Keratinocyte (primary cell): Measurements from ENCODE around the gene IGF1R. TPM values are rescaled to one million over a fixed set of nuclear protein-coding genes. Genes with fewer than 3 reads are reported as not detected.

Experiments
- DNase-seq: peaks from one replicate; pipeline ENCODE4 v3.0.0-alpha.2; 2011; ENCODE audit warnings: low read depth, missing footprints, low spot score
- FAIRE-seq: peaks from 2 replicates; lab custom pipeline; 2011; peaks lifted over from hg19 to GRCh38; lab: Jason Lieb, UNC
- H2AFZ ChIP-seq: 2 replicates; pipeline ENCODE4 v1.6.0; 2012; ENCODE audit warnings: low read length, control low read depth, inconsistent platforms; ENCODE audit not compliant: control insufficient read depth
- H3K27ac ChIP-seq: 2 replicates; pipeline ENCODE4 v1.5.1; 2011; ENCODE audit warnings: low read length; ENCODE audit not compliant: control insufficient read depth, insufficient read depth
- H3K27me3 ChIP-seq: 3 replicates; pipeline ENCODE4 v1.6.0; 2011; ENCODE audit warnings: low read length; ENCODE audit not compliant: control insufficient read depth, insufficient read depth; ENCODE audit errors: extremely low read depth
- H3K36me3 ChIP-seq, 2 experiments: 2 replicates in 1 of 2; 3 replicates in 1 of 2; pipeline ENCODE4 v1.5.1; 2011; ENCODE audit warnings: low read length in 2 of 2, mild to moderate bottlenecking in 1 of 2; ENCODE audit not compliant: control insufficient read depth in 2 of 2, insufficient read depth in 2 of 2; ENCODE audit errors: extremely low read depth in 1 of 2
- H3K4me1 ChIP-seq: 3 replicates; pipeline ENCODE4 v1.5.1; 2011; ENCODE audit warnings: low read length; ENCODE audit not compliant: control insufficient read depth, insufficient read depth; ENCODE audit errors: extremely low read depth
- H3K4me2 ChIP-seq: 3 replicates; pipeline ENCODE4 v1.6.0; 2011; ENCODE audit warnings: low read depth, low read length; ENCODE audit not compliant: control insufficient read depth, insufficient read depth; ENCODE audit errors: extremely low read depth
- H3K4me3 ChIP-seq, 3 experiments: fragments of 200-600 bp in 1 of 3; sonication (generic) in 1 of 3; 2 replicates in 2 of 3; 3 replicates in 1 of 3; pipeline ENCODE4 v1.5.1; 2011 to 2016; ENCODE audit warnings: low read length in 3 of 3, mild to moderate bottlenecking in 3 of 3, control low read depth in 2 of 3, inconsistent platforms in 1 of 3, low read depth in 1 of 3, mixed read lengths in 1 of 3, mixed run types in 1 of 3, moderate library complexity in 1 of 3; ENCODE audit not compliant: control insufficient read depth in 2 of 3, insufficient read depth in 2 of 3; ENCODE audit errors: extremely low read depth in 1 of 3
- H3K79me2 ChIP-seq: 2 replicates; pipeline ENCODE4 v1.6.0; 2012; ENCODE audit warnings: low read length; ENCODE audit not compliant: control insufficient read depth, insufficient read depth
- H3K9ac ChIP-seq: 3 replicates; pipeline ENCODE4 v1.6.0; 2011; ENCODE audit warnings: low read length; ENCODE audit not compliant: control insufficient read depth, insufficient read depth; ENCODE audit errors: extremely low read depth
- H3K9me1 ChIP-seq: 3 replicates; pipeline ENCODE4 v1.6.0; 2011; ENCODE audit warnings: low read length; ENCODE audit not compliant: control insufficient read depth, insufficient read depth; ENCODE audit errors: extremely low read depth
- H3K9me3 ChIP-seq: 2 replicates; pipeline ENCODE4 v1.5.1; 2012; ENCODE audit warnings: low read depth, low read length; ENCODE audit not compliant: control insufficient read depth
- H4K20me1 ChIP-seq: 3 replicates; pipeline ENCODE4 v1.6.0; 2011; ENCODE audit warnings: low read length; ENCODE audit not compliant: control insufficient read depth, insufficient read depth; ENCODE audit errors: extremely low read depth
- CTCF ChIP-seq, 3 experiments: IDR thresholded peaks in 1 of 3; conservative IDR thresholded peaks in 1 of 3; optimal IDR thresholded peaks in 1 of 3; 2 replicates in 2 of 3; 3 replicates in 1 of 3; pipeline versions ENCODE3 to v1.5.1; 2011; ENCODE audit warnings: low read length in 3 of 3, mild to moderate bottlenecking in 3 of 3, moderate library complexity in 2 of 3, control low read depth in 1 of 3, inconsistent platforms in 1 of 3; ENCODE audit not compliant: insufficient read depth in 2 of 3; ENCODE audit errors: extremely low read depth in 1 of 3
- EZH2 ChIP-seq: IDR thresholded peaks from one replicate; pipeline ENCODE4 v1.6.1; 2012; ENCODE audit warnings: inconsistent platforms, mild to moderate bottlenecking, low read length, moderate library complexity
- dilution Hi-C: fragments of 300-500 bp; cut with MboI; formaldehyde crosslinking; loops from one replicate; pipeline ENCODE4 v1.7.0; 2020; ENCODE audit warnings: low sequenced_read_pairs; ENCODE audit not compliant: extremely low pct_ligation_motif_present
- polyA plus RNA-seq, 5 experiments: library from polyadenylated mRNA; depleted of rRNA in 3 of 5; stranded (reverse) in 3 of 5; stranded (forward) in 1 of 5; unstranded in 1 of 5; fragments of >200 nt; gene quantifications; 1 replicate in 1 of 5; 2 replicates in 3 of 5; 3 replicates in 1 of 5; pipeline versions ENCODE4 v1.2.1 to v1.2.3, GENCODE V29; 2011 to 2012; ENCODE audit warnings: missing spikeins in 2 of 5, low read depth in 1 of 5, low replicate concordance in 1 of 5

Gene IGF1R
- polyA plus RNA-seq, 1 donor (not counting 4 experiments of a cell fraction or from before 2014, with no cell fraction given), result 14.5 TPM

DNA sequence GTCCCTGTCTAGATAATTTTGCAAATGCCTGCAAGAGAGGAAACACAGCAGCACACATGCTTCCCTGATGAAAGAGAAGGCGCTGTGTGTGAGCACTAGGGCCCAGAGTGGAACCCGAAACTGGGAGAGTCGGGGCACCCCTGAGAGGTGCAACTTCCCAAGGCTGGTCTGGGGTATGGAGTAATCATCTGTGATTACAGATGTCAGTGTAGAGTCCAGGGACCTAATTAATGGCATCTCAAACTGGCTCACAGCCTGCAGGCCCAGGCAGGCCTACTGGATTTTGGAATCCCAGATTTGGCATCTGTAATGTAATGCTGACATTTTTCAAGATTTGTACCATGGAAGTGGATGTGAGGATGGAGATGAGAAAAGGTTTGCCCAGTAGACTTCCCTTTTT lies 329.8 kb downstream of the IGF1R start:
- Histone ChIP-seq H3K9me3 (no peaks in the 10 kb centered on the region), H3K4me2 (no peak overlapping the region), H3K9ac (no peak overlapping the region), H4K20me1 (no peaks in the 10 kb centered on the region), H3K36me3 (no peaks in the 10 kb centered on the region), H2AFZ (no peak overlapping the region), H3K4me3 (no peak overlapping the region), H3K27me3 (no peaks in the 10 kb centered on the region), H3K9me1 (no peaks in the 10 kb centered on the region), H3K4me1 (peaks cover 5% of the 10 kb centered on the region), H3K27ac (no peak overlapping the region), H3K79me2 (no peaks in the 10 kb centered on the region)
- no peak for DNase-seq
- TF ChIP-seq CTCF (optimal IDR thresholded peaks at IDR 0.05 in 1 of 3, IDR thresholded peaks at IDR 0.05 in 1 of 3, conservative IDR thresholded peaks at IDR 0.05 in 1 of 3; ENCODE audit: extremely low read depth in 1 of 3, insufficient read depth in 2 of 3, low read length in 3 of 3), result no peak
- FAIRE-seq, result no peak
- dilution Hi-C loops, result no loop called here

DNA sequence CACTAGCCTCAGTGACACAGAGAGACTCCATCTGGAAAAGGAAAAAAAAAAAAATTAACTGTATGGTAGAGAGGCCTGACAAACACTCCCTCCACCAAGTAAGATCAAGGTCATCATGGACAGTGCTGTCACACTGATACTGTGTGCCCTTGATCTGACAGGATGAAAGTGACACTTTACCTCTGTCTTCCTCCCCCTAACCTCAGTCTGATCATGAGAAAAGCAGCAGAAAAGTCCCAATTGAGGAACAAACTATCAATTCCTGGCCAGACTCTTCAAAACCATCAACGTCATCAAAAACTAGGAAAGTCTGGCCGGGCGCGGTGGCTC lies 332.5 kb downstream of the IGF1R start:
- Histone ChIP-seq H3K9ac (no peak overlapping the region), H4K20me1 (no peaks in the 10 kb centered on the region), H3K79me2 (no peaks in the 10 kb centered on the region), H3K36me3 (no peaks in the 10 kb centered on the region), H3K4me1 (peaks cover 13% of the 10 kb centered on the region), H3K4me3 (no peak overlapping the region), H3K4me2 (no peak overlapping the region), H3K27ac (no peak overlapping the region), H3K27me3 (no peaks in the 10 kb centered on the region), H3K9me1 (no peaks in the 10 kb centered on the region), H3K9me3 (no peaks in the 10 kb centered on the region), H2AFZ (no peak overlapping the region)
- no peak for DNase-seq
- no peak for TF ChIP-seq EZH2
- TF ChIP-seq CTCF (optimal IDR thresholded peaks at IDR 0.05 in 1 of 3, IDR thresholded peaks at IDR 0.05 in 1 of 3, conservative IDR thresholded peaks at IDR 0.05 in 1 of 3; ENCODE audit: extremely low read depth in 1 of 3, insufficient read depth in 2 of 3, low read length in 3 of 3), result no peak
- FAIRE-seq, result no peak
- dilution Hi-C loops, result no loop called here
